NCI-H187 treated with DMSO at 0.1 percent for 48 hours (cell line): Measurements from ENCODE around the gene PAIP1.
"Not testable (repeated sequence)": the region's sequence is repeated elsewhere in the genome, so short reads cannot be mapped to it uniquely, and the experiment has no call there.

ENCODE experiments used
- DNase-seq: peaks from one replicate; lab custom pipeline; 2025; lab: John Stamatoyannopoulos, UW

The PAIP1 gene

GRCh38 chr5:43556857-43557542, at the start of gene PAIP1:
TSS of gene PAIP1 (minus strand) at chr5:43557077. CDS start at chr5:43556846, 231 bp downstream.
- peak; percentile 23 for DNase-seq

GRCh38 chr5:43606351-43606750, 49.5 kb upstream of the PAIP1 start:
- DNase-seq, result no peak

GRCh38 chr5:43604699-43605098, 47.8 kb upstream of the PAIP1 start:
- DNase-seq, result no peak

- DNase-seq, result peak; percentile 83
Observed at GRCh38 chr5:43603344-43604217, 46.7 kb upstream of the PAIP1 start.

GRCh38 chr5:43602461-43603343, 45.8 kb upstream of the PAIP1 start, which contains the start of gene NNT:
TSS of gene NNT (plus strand) at chr5:43603180. CDS start at chr5:43609196, 6,016 bp downstream.
- DNase-seq, result peak; percentile 74

- DNase-seq, result no peak
Observed at GRCh38 chr5:43601454-43602260, 44.8 kb upstream of the PAIP1 start.

- DNase-seq, result not testable (repeated sequence)
Observed at GRCh38 chr5:43598927-43599326, 42.0 kb upstream of the PAIP1 start.

- DNase-seq, result no peak
Observed at GRCh38 chr5:43592363-43592762, 35.5 kb upstream of the PAIP1 start.

- DNase-seq, result no peak
Observed at GRCh38 chr5:43590700-43591099, 33.8 kb upstream of the PAIP1 start.

- DNase-seq, result no peak
Observed at GRCh38 chr5:43589310-43589709, 32.4 kb upstream of the PAIP1 start.

- no peak for DNase-seq
Observed at GRCh38 chr5:43588842-43589241, 32.0 kb upstream of the PAIP1 start.

GRCh38 chr5:43584166-43584699, 27.4 kb upstream of the PAIP1 start:
- DNase-seq, result no peak

- no peak for DNase-seq
Observed at GRCh38 chr5:43583724-43584123, 26.8 kb upstream of the PAIP1 start.

GRCh38 chr5:43582082-43583005, 25.5 kb upstream of the PAIP1 start:
- DNase-seq, result no peak

- no peak for DNase-seq
Observed at GRCh38 chr5:43581398-43581797, 24.5 kb upstream of the PAIP1 start.

GRCh38 chr5:43580402-43581210, 23.7 kb upstream of the PAIP1 start:
- not testable (repeated sequence) for DNase-seq

GRCh38 chr5:43573058-43573457, 16.2 kb upstream of the PAIP1 start:
- DNase-seq, result no peak

GRCh38 chr5:43572357-43572756, 15.5 kb upstream of the PAIP1 start:
- no peak for DNase-seq

GRCh38 chr5:43571237-43571636, 14.4 kb upstream of the PAIP1 start:
- no peak for DNase-seq
